NCI-H187 (cell line): ENCODE measurements around the gene OR56B1.
"Not testable (repeated sequence)": the region's sequence is repeated elsewhere in the genome, so short reads cannot be mapped to it uniquely, and the experiment has no call there.

Source experiments
- DNase-seq, 2 experiments: peaks; one replicate each; lab custom pipeline; 2025; lab: John Stamatoyannopoulos, UW

OR56B1 gene, protein sequence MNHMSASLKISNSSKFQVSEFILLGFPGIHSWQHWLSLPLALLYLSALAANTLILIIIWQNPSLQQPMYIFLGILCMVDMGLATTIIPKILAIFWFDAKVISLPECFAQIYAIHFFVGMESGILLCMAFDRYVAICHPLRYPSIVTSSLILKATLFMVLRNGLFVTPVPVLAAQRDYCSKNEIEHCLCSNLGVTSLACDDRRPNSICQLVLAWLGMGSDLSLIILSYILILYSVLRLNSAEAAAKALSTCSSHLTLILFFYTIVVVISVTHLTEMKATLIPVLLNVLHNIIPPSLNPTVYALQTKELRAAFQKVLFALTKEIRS

DNA sequence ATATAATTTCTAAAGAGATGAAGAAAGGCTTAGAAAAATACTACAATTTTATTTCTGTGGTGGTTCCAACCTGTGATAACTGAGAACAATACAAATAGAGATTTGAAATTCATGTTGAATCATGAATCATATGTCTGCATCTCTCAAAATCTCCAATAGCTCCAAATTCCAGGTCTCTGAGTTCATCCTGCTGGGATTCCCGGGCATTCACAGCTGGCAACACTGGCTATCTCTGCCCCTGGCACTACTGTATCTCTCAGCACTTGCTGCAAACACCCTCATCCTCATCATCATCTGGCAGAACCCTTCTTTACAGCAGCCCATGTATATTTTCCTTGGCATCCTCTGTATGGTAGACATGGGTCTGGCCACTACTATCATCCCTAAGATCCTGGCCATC lies at the start of gene OR56B1:
OR56B1 (plus strand) TSS at position 53 of the 400 bp plus-strand sequence; CDS start at position 122, 69 bp downstream.
- DNase-seq: no peak

GRCh38 chr11:5688482-5688881 lies 47.8 kb upstream of the OR56B1 start:
- no peak for DNase-seq

DNA sequence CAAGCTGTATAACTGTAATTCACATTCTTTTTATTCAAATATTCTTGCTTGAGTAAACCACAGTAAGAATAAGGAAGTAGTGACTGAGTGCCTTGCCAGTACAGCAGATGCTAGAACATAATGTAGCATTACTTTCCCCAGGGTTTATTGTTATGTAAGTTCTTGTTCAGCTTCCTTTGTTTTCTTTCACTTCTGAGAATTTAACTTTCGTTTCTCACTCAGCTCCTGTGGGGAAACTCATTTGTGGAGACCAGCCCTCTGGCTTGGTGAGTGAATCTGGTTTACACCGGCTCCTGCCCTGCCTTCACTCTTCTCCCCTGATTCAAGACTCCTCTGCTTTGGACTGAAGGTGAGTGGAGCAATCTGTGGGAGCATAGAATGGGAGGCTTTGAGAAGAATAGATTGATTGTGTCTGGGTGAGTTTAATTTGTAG lies 46.7 kb upstream of the OR56B1 start, which contains the start of gene TRIM22:
TRIM22 (plus strand) TSS at position 240 of the 433 bp plus-strand sequence. CDS start 6,443 bp downstream, outside the sequence.
- DNase-seq: no peak

GRCh38 chr11:5690216-5690615 lies 46.0 kb upstream of the OR56B1 start:
- DNase-seq: no peak

GRCh38 chr11:5690736-5691135 lies 45.5 kb upstream of the OR56B1 start:
- no peak for DNase-seq

DNA sequence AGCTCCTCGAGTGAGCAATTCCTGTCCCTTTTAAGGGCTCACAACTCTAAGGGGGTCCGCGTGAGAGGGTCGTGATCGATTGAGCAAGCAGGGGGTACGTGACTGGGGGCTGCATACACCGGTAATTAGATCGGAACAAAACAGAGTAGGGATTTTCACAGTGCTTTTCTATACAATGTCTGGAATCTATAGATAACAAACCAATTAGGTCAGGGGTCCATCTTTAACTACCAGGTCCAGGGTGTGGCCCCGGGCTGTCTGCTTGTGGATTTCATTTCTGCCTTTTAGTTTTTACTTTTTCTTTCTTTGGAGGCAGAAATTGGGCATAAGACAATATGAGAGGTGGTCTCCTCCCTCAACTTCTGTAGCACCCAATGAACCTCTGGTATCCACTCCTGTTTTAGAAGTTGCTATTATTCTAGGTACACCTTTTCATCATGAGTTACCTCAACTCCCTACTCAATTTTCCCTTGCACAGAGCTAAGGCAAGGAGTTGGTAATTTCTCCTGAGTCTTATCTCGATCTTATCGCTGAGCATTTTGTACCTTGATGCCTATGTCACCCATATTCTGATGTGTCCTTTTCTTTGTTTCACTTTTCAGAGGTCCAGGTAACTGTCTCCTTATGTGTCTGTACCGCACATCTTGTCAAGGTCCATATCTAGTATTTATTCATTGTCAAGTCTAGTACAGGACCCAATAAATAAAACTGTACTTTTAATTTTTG lies 44.8 kb upstream of the OR56B1 start:
- DNase-seq: not testable (repeated sequence)

DNA sequence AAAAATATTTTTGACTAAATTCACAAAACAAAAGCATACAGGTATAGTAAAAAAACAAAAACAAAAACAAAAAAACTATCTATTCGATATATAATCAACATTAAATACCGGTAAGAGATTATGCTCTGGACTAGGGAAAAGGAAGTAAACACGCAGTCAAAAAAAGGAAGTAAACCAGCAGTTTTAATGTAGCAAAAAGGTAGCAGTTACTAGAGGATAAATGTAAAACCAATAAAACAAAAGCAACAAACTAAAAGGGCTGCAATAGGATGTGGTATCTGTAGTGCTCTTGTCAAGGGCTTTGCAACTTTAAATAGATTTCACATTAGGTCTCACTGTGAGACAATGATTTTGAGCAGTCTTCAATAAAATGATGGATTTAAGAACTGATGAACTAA lies 44.3 kb upstream of the OR56B1 start:
- no peak for DNase-seq

GRCh38 chr11:5694642-5695041 lies 41.6 kb upstream of the OR56B1 start:
- no peak for DNase-seq

- DNase-seq: no peak
Measured at GRCh38 chr11:5695580-5695979, 40.7 kb upstream of the OR56B1 start.

DNA sequence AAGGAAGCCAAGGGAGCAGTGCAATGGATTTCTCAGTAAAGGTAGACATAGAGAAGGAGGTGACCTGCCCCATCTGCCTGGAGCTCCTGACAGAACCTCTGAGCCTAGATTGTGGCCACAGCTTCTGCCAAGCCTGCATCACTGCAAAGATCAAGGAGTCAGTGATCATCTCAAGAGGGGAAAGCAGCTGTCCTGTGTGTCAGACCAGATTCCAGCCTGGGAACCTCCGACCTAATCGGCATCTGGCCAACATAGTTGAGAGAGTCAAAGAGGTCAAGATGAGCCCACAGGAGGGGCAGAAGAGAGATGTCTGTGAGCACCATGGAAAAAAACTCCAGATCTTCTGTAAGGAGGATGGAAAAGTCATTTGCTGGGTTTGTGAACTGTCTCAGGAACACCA lies 40.0 kb upstream of the OR56B1 start:
- DNase-seq: no peak

DNA sequence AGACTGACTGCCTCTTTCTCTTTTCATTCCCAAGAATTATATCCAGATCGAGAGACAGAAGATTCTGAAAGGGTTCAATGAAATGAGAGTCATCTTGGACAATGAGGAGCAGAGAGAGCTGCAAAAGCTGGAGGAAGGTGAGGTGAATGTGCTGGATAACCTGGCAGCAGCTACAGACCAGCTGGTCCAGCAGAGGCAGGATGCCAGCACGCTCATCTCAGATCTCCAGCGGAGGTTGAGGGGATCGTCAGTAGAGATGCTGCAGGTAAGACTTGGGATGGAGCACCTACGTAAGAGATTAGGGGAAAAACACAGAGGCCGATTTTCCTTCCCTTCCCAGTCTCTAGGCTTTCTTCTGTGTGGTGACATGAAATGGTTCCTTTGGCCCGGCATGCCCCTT lies 38.0 kb upstream of the OR56B1 start:
- no peak for DNase-seq

DNA sequence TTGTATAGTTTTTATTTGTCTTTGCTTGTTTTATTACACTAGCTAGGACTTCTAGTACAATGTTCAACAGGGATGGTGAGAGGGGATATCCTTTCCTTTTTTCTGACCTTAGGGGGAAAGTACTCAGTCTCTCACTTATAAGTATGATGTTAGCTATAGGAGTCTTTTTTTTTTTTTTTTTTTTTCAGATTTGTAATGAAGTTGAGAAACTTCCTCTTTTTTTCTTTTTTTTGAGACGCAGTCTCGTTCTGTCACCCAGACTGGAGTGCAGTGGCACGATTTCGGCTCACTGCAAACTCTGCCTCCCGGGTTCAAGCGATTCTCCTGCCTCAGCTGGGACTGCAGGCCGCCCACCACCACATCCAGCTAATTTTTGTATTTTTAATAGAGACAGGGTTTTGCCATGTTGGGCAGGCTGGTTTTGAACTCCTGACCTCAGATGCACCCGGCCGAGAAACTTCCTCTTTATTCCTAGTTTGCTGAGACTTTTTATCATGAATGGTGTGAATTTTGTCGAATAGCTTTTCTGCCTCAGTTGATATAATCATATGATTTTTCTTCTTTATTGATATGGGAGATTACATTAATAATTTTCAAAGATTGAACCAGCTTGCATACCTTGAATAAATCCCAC lies 35.7 kb upstream of the OR56B1 start:
- no peak for DNase-seq

GRCh38 chr11:5701055-5701577 lies 35.1 kb upstream of the OR56B1 start:
- DNase-seq: no peak

DNA sequence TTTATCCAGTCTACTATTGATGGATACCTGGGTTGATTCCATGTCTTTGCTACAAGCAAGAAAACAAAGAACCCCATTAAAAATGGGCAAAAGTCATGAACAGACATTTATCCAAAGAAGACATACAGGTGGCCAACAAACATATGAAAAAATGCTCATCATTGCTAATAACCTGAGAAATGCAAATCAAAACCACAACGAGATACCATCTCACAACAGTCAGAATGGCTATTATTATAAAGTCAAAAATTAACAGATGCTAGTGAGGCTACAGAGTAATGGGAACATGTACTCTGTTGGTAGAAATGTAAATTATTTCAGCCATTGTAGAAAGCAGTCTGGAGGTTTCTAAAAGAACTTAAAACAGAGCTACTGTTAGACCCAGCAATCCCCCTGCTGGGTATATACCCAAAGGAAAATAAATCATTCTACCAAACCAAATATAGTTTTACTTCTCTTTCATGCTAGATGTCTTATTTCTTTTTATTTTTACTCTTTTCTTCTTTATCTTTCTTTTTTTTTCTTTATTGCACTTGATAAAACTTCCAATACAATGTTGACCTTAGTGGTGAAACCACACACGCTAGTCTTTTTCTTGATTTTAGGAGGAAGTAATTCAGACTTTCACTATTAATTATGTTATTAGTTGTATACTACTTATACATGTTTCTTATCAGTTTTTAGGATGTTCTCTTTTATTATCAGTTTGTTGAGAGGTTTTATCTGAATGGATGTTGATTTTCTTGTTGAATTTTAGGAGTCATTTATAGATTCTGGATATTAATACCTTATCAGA lies 32.3 kb upstream of the OR56B1 start:
- DNase-seq: no peak

DNA sequence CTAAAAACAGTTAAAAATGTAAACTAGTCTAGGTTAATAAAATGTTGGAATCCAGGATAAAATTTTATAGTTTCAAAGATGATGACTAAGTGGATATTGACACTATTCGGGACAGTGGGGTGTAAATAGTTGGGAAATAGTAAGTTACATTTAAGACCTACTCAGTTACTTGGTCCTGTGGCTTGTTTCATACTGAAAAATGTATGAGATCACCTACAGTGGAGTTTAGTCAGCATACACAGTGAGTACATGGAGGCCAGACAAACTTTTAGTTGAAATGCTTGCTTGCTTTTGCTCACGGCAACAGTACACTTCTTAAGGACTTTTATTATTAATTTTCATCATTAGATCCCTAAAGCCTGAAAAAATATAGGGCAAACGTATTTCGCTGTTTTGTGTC lies 30.6 kb upstream of the OR56B1 start:
- no peak for DNase-seq

- DNase-seq: no peak
Measured at GRCh38 chr11:5712507-5712906, 23.7 kb upstream of the OR56B1 start.

DNA sequence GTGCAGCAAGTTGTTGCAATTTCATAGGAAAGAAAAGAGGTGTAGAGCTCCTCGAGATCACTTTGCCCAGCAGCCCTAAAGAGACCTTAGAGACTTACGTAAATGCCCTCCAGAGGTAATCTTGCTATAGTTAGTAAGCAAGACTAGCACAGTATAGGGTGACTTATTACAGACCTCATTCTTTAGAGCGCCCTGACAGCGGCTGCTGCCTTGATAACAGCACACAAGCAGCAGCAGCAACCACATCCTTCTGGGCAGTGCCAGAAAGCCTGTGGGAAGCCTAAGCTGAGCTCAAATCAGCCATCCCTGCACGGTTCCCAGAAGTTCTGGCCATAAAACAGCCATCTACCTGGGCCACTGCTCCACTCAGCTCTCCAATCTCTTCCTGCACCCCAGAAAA lies 22.6 kb upstream of the OR56B1 start:
- DNase-seq: no peak

DNA sequence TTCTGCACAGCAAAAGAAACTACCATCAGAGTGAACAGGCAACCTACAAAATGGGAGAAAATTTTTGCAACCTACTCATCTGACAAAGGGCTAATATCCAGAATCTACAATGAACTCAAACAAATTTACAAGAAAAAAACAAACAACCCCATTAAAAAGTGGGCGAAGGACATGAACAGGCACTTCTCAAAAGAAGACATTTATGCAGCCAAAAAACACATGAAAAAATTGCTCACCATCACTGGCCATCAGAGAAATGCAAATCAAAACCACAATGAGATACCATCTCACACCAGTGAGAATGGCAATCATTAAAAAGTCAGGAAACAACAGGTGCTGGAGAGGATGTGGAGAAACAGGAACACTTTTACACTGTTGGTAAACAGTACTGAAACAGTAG lies 19.7 kb upstream of the OR56B1 start:
- DNase-seq: not testable (repeated sequence)

DNA sequence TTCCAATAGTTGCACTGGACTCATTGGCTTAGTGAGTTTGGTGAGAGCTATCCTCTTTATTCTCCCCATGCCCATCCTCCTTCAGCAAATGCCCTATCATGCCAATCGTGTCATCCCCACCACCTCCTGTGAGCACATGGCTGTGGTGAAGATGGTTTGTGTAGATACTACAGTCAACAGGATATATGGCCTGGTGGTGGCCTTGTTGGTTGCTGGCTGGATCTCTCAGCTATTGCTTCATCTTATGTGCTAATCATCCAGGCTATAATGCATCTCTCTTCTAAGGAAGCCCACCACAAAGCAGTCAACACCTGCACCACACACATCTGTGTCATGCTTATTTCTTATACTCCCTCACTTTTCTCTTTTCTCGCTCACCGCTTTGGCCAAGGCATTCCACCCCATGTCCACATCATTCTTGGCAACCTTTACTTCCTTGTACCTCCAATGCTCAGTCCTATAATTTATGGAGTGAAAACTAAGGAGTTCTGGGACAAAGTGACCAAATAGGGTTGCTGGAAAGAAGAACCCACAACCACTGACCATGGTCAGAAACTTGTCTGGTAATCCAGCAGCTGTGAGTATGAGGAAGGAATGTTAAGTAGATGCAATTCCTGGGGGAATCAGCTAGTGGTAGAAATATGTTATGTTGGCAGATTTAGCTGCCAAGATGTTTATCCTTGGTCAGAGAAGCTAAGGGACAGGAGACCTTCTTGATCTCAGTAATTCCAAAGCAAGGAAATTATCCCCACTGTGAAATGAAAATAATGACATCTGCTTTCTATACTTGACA lies 16.3 kb upstream of the OR56B1 start:
- DNase-seq: no peak

DNA sequence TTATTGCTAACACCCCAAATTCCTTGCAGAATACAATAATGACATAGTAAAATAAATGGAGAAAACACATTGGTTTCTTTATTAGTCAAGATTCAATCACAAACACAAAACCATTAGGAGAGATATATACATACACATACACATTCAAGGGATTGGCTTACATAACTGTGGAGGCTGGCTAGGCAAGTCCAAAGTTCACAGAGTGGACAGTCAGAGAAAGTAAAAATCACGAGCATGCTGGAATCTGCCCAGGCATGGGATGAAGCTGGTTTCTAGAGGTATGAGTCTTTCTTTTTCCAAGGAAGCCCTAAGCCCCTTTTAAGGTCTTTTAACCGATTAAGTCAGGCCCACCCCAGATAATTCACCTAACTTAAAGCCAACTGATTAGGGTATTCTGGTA lies 13.6 kb upstream of the OR56B1 start:
- no peak for DNase-seq

DNA sequence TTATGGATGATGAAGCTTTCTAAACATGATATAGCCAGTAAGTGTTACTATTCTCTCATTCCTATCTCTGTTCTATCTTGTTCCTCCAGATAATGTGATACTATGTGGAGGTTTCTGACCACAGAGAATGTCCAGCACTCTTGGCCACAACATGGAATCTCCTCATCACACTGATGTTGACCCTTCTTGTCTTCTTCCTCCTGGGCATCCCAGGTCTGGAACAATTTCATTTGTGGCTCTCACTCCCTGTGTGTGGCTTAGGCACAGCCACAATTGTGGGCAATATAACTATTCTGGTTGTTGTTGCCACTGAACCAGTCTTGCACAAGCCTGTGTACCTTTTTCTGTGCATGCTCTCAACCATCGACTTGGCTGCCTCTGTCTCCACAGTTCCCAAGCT lies 9.9 kb upstream of the OR56B1 start:
- no peak for DNase-seq
